ENCODE measurements around the gene SHPK.

SHPK gene

DNA sequence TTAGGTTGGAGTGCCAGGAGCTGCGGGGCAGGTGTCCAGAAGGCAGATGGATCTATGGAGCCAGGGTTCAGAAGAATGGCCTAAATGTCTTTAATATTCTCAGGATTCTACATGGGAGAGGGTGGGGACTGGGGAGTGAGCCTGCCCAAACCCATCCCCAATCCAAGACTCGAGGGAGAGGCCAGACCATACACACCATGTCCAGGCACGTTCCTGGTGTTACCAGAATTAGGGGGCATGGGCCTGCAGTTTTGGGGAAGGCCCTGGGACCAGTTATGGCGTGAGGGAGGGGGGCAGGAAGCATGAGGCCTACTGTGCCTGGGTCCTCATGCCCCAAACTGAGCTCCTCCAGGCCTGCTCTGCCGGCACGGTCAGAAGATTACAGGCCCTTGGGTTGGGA, 30.5 kb upstream of the SHPK start:
- no peak for TF ChIP-seq CTCF (IDR thresholded peaks at IDR 0.05; ENCODE audit: low read length)
- no peak for TF ChIP-seq EZH2phosphoT487 (IDR thresholded peaks at IDR 0.05; ENCODE audit: low read length)
- TF ChIP-seq EZH2 (optimal IDR thresholded peaks at IDR 0.05; ENCODE audit: low read depth, low read length), result no peak
- peak; percentile 1 for DNase-seq
- no peaks in the 10 kb centered on the region for H3K9me2 ChIP-seq (replicated peaks; ENCODE audit: insufficient read depth, low read length)

DNA sequence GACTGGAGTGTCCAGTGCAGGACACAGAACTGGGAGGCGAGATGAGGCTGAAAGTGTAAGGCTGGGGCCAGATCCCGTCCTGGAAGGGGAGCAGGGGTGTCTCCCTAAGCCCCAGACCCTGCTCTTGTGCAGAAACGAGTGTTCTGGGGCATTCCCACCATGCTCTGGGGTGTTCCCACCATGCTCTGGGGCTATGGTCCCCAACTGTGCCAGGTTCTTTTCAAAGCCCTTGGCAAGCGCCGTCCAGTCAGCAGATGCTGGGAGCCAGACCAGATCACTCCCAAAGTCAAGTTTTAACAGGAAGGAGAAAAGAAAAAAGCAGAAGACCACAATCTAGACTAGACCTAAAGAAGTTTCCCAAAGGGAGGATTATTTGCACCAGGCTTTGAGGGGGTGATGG, 29.8 kb upstream of the SHPK start:
- peaks cover 19% of the 10 kb centered on the region for H3K79me2 ChIP-seq (ENCODE audit: low read length)
- H3K9ac ChIP-seq (ENCODE audit: low read length), result no peak overlapping the region
- peaks cover 3% of the 10 kb centered on the region; the same call in 1 of the 2 replicates for H3K4me1 ChIP-seq (ENCODE audit: low read length)
- no peak overlapping the region for H3K27ac ChIP-seq (ENCODE audit: low read length)
- no peaks in the 10 kb centered on the region for H3K9me2 ChIP-seq (replicated peaks; ENCODE audit: insufficient read depth, low read length)
- DNase-seq, result peak; percentile 3
- TF ChIP-seq EZH2 (optimal IDR thresholded peaks at IDR 0.05; ENCODE audit: low read depth, low read length) (no peak), EZH2phosphoT487 (IDR thresholded peaks at IDR 0.05; ENCODE audit: low read length) (no peak), CTCF (IDR thresholded peaks at IDR 0.05; ENCODE audit: low read length) (no peak)
- H3F3A ChIP-seq (ENCODE audit: insufficient read depth, low read length), result no peaks in the 10 kb centered on the region
- H3K4me3 ChIP-seq (ENCODE audit: low read length), result no peak overlapping the region
- no peak overlapping the region for H2AFZ ChIP-seq (ENCODE audit: low read length)
- H4K20me1 ChIP-seq (ENCODE audit: insufficient read depth, low read length), result no peaks in the 10 kb centered on the region
- H3K9me3 ChIP-seq (replicated peaks; ENCODE audit: insufficient read depth, low read length), result no peaks in the 10 kb centered on the region
- no peaks in the 10 kb centered on the region for H3K27me3 ChIP-seq (replicated peaks; ENCODE audit: insufficient read depth, low read length)
- H3K4me2 ChIP-seq (ENCODE audit: low read depth, low read length), result no peak overlapping the region
- no peaks in the 10 kb centered on the region for H3K36me3 ChIP-seq (replicated peaks; ENCODE audit: insufficient read depth, low read length)

More for the DNA sequence above, 30.5 kb upstream of the SHPK start:
- no peaks in the 10 kb centered on the region for H3K9me3 ChIP-seq (replicated peaks; ENCODE audit: insufficient read depth, low read length)
- H3K4me2 ChIP-seq (ENCODE audit: low read depth, low read length), result no peak overlapping the region
- H3K27me3 ChIP-seq (replicated peaks; ENCODE audit: insufficient read depth, low read length), result no peaks in the 10 kb centered on the region
- H3K4me3 ChIP-seq (ENCODE audit: low read length), result no peak overlapping the region
- no peaks in the 10 kb centered on the region for H3K36me3 ChIP-seq (replicated peaks; ENCODE audit: insufficient read depth, low read length)
- H4K20me1 ChIP-seq (ENCODE audit: insufficient read depth, low read length), result no peaks in the 10 kb centered on the region
- no peak overlapping the region for H3K9ac ChIP-seq (ENCODE audit: low read length)
- H3K4me1 ChIP-seq (ENCODE audit: low read length), result peaks cover 3% of the 10 kb centered on the region; the same call in 1 of the 2 replicates
- peaks cover 23% of the 10 kb centered on the region for H3K79me2 ChIP-seq (ENCODE audit: low read length)
- no peak overlapping the region for H3K27ac ChIP-seq (ENCODE audit: low read length)
- no peak overlapping the region for H2AFZ ChIP-seq (ENCODE audit: low read length)
- no peaks in the 10 kb centered on the region for H3F3A ChIP-seq (ENCODE audit: insufficient read depth, low read length)

DNA sequence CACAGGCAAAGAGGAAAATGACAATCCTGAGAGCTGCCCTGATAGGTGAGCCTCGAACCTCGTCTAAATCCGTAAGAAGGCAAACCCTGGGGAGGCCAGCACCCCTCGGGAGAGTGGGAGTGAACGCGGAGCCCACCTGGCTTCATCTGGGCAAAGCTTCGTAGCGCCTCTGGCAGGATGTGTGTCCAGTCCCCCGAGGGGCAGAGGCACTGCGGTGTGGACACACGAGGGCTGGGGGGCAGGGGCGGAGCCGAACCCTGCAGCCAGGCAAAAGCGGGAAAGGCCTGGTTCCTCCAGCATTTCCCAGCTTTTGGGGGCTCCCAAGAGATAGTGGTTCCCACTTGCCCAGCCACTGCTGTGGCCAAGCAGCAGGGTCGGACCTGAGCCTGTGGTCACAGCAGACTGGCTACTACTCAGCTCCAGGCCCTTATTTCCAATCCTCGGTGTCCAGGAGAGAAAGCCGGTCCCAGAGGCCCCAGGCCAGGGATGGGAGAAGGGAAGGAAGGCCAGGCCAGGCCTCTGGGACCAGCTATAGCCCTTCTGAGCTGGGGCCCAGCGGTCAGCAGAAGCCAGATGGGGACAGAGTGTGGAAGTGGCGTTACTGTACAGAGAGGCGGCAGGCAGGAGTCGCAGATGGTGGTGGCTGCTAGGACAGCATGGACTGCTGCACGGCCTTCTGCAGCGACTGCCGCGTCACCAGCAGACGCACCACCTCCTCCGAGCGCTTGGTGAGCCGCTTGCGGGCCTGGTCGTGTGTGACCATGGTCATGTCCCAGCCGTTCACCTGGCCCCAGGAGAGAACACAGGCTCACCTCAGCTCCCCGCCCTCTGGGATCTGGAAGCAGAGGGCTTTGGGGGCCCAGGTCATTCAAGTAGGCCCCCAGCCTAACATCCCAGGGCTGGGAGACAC, 27.3 kb upstream of the SHPK start:
- no peaks in the 10 kb centered on the region for H3F3A ChIP-seq (ENCODE audit: insufficient read depth, low read length)
- no peak overlapping the region for H3K4me2 ChIP-seq (ENCODE audit: low read depth, low read length)

More for the DNA sequence above, 27.3 kb upstream of the SHPK start:
- Histone ChIP-seq H3K36me3 (replicated peaks; ENCODE audit: insufficient read depth, low read length) (no peaks in the 10 kb centered on the region), H2AFZ (ENCODE audit: low read length) (no peak overlapping the region), H3K9me3 (replicated peaks; ENCODE audit: insufficient read depth, low read length) (no peaks in the 10 kb centered on the region), H3K27ac (ENCODE audit: low read length) (no peak overlapping the region), H4K20me1 (ENCODE audit: insufficient read depth, low read length) (no peaks in the 10 kb centered on the region), H3K27me3 (replicated peaks; ENCODE audit: insufficient read depth, low read length) (no peaks in the 10 kb centered on the region), H3K79me2 (ENCODE audit: low read length) (no peaks in the 10 kb centered on the region), H3K4me3 (ENCODE audit: low read length) (no peak overlapping the region), H3K4me1 (ENCODE audit: low read length) (no peaks in the 10 kb centered on the region), H3K9ac (ENCODE audit: low read length) (no peak overlapping the region), H3K9me2 (replicated peaks; ENCODE audit: insufficient read depth, low read length) (no peaks in the 10 kb centered on the region)
- TF ChIP-seq EZH2phosphoT487 (IDR thresholded peaks at IDR 0.05; ENCODE audit: low read length) (no peak), CTCF (IDR thresholded peaks at IDR 0.05; ENCODE audit: low read length) (no peak), EZH2 (optimal IDR thresholded peaks at IDR 0.05; ENCODE audit: low read depth, low read length) (no peak)
- DNase-seq, result peak; percentile 2

Measured in MM.1S (cell line).